Ramos (cell line): ENCODE data around the gene RHOBTB3.
"Not testable (repeated sequence)": the region's sequence is repeated elsewhere in the genome, so short reads cannot be mapped to it uniquely, and the experiment has no call there.

Source experiments
- in situ Hi-C: fragments of 300-500 bp; cut with MboI; formaldehyde crosslinking; loops from one replicate; pipeline ENCODE4 v1.14.3; 2022; ENCODE audit warnings: low sequenced_read_pairs; ENCODE audit not compliant: unreplicated experiment

RHOBTB3 gene

GRCh38 chr5:95712347-95712958 is 18.7 kb upstream of the RHOBTB3 start:
- in situ Hi-C loops: no loop called here

GRCh38 chr5:95713246-95713645 is 17.9 kb upstream of the RHOBTB3 start:
- in situ Hi-C loops: not testable (repeated sequence)

- in situ Hi-C loops: no loop called here
Measured at GRCh38 chr5:95713960-95714710, 17.0 kb upstream of the RHOBTB3 start.

- in situ Hi-C loops: no loop called here
Measured at GRCh38 chr5:95715799-95716461, 15.2 kb upstream of the RHOBTB3 start.

GRCh38 chr5:95717439-95717838 is 13.7 kb upstream of the RHOBTB3 start:
- in situ Hi-C loops: no loop called here

GRCh38 chr5:95718203-95718602 is 12.9 kb upstream of the RHOBTB3 start:
- in situ Hi-C loops: no loop called here

- in situ Hi-C loops: no loop called here
Measured at GRCh38 chr5:95718738-95719137, 12.4 kb upstream of the RHOBTB3 start.

GRCh38 chr5:95720094-95720786 is 10.9 kb upstream of the RHOBTB3 start:
- in situ Hi-C loops: no loop called here

GRCh38 chr5:95721582-95722295 is 9.4 kb upstream of the RHOBTB3 start:
- in situ Hi-C loops: no loop called here

- in situ Hi-C loops: no loop called here
Measured at GRCh38 chr5:95723632-95724369, 7.3 kb upstream of the RHOBTB3 start.

- in situ Hi-C loops: no loop called here
Measured at GRCh38 chr5:95725071-95725820, 5.9 kb upstream of the RHOBTB3 start.

- in situ Hi-C loops: no loop called here
Measured at GRCh38 chr5:95725937-95726810, 5.0 kb upstream of the RHOBTB3 start.

- in situ Hi-C loops: no loop called here
Measured at GRCh38 chr5:95726811-95727763, 4.0 kb upstream of the RHOBTB3 start.

GRCh38 chr5:95727764-95728191 is 3.4 kb upstream of the RHOBTB3 start:
- in situ Hi-C loops: no loop called here

GRCh38 chr5:95728494-95729114 is 2.5 kb upstream of the RHOBTB3 start:
- in situ Hi-C loops: no loop called here
